GM11168 (cell line): ENCODE results near the gene CCDC63.

ENCODE experiments used
- in situ Hi-C: fragments of 300-500 bp; cut with MboI; formaldehyde crosslinking; loops from one replicate; pipeline ENCODE4 v1.12.0; 2022; ENCODE audit warnings: low sequenced_read_pairs; ENCODE audit not compliant: unreplicated experiment

Gene CCDC63

DNA sequence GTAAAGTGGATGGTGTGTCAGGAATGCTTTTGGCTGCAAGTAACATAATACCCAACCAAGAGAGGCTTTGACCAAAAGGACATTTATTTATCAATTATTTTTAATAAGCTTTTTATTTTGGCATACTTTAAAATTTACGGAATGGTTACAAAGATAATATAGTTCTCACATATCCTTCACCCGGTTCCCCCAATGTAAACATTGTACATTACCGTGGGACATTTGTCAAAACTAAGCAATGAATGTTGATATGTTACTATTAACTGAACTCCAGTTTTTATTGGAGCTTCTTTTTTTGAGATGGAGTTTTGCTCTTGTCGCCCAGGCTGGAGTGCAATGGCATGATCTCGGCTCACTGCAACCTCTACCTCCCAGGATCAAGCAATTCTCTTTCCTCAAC lies 23.0 kb downstream of the CCDC63 start:
- in situ Hi-C loops = no loop called here

- in situ Hi-C loops = no loop called here
These were observed 25.3 kb downstream of the CCDC63 start for GRCh38 chr12:110872100-110872499.

- in situ Hi-C loops = no loop called here
These were observed 27.6 kb downstream of the CCDC63 start for GRCh38 chr12:110874351-110874750.

GRCh38 chr12:110874781-110875180 lies 28.0 kb downstream of the CCDC63 start:
- in situ Hi-C loops = no loop called here

- in situ Hi-C loops = no loop called here
These were observed 33.9 kb downstream of the CCDC63 start for GRCh38 chr12:110880651-110881050.

- in situ Hi-C loops = no loop called here
These were observed 36.5 kb downstream of the CCDC63 start for GRCh38 chr12:110883251-110883650.

DNA sequence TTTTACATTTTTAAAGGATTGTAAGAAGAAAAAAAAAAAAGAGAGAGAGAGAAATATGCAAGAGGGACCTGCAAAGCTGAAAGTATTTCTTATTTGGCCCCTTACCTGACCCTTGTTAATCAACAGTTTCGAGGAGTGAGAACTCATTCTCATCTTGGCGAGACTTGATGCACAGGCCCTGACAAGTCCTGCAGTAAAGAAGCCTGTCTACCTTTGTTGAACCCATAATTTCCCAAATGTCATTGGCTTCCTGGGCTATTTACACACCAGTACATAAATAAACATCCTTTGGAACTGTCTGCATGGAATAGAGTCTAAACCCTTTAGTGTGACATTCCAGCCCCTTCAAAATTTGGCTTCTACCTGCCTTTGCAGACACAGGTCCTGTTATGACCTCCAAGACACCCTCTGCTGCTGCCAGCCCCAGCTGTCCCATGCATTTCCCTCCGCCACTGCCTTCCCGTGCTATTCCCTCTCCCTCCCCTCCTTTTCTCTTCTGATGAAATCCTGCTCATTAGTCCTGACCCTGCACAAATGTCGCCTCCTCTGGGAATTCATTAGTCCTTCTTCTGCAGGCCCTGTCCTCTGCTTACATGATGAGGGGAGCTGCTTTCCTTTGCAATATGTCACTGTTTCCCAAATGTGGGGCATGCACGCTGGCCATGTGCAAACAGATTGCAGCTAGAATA lies 38.5 kb downstream of the CCDC63 start:
- in situ Hi-C loops = no loop called here

DNA sequence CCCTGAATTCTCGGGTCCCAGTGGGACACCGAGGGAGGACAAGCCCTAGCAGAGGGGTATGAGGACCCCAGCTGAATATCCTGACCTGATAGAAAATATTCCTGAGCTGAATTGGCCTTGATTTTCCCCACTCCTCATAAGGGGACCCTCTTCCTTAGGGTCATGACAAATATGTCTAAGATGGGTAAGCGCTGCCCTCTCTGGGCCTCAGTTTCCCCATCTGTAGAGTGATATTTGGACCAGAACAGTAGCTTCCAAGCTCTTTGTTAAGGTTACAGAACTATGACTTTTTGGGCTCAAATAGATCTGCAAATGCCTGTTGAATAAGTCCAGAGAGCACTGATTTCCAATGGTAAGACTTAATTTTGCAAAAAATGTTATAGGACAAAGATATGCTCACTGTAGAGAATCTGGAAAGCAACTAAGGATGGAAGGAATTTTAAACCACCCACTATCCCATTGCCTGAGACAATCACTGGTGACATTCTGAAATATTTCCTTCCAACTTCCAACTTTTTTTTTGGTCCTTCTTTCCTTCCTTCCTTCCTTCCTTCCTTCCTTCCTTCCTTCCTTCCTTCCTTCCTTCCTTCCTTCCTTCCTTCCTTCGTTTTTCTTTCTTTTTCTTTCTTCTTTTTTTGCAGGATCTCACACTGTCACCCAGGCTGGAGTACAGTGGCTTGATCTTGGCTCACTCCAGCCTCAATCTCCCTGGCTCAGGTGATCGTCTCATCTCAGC lies 41.6 kb downstream of the CCDC63 start:
- in situ Hi-C loops = no loop called here

DNA sequence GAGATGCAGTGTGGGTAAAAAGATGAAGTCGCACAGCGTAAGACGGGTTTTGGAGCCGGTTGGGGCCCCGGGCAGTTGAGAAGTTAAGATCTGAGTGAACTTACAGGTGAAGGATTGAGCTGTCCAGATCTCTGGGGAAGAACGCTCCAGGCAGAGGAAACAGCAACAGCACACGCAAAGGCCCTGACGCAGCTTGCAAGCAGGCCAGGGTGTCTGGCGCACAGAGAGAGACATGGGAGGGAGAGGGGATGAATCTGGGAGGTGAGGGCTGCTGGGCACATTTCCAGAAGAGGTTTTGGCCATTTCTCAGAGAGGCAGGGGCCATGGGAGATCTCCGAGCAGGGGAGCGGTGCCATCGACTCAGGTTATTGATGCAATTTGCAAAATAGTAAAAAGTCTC lies 42.6 kb downstream of the CCDC63 start:
- in situ Hi-C loops = no loop called here

DNA sequence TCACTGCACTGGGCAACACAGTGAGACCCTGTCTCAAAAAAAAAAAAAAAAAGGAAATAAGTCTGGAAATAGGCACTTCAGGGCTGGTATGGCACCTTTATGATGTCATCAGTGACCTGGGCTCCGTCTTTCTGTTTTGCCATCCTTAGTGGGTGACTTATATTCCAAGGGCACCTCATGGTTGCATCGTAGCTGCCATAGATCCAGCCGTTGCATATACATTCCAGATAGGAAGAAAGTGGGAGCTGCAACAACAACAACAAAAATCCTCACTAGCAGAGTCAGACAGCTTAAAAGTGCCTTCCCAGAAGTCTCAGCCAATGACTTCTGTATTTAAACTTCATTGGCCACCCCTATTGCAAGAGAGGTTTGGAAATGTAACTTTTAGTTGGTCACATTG lies 47.2 kb downstream of the CCDC63 start:
- in situ Hi-C loops = no loop called here

- in situ Hi-C loops = no loop called here
These were observed 49.8 kb downstream of the CCDC63 start for GRCh38 chr12:110896559-110896958.

GRCh38 chr12:110901401-110901800 lies 54.6 kb downstream of the CCDC63 start:
- in situ Hi-C loops = no loop called here

DNA sequence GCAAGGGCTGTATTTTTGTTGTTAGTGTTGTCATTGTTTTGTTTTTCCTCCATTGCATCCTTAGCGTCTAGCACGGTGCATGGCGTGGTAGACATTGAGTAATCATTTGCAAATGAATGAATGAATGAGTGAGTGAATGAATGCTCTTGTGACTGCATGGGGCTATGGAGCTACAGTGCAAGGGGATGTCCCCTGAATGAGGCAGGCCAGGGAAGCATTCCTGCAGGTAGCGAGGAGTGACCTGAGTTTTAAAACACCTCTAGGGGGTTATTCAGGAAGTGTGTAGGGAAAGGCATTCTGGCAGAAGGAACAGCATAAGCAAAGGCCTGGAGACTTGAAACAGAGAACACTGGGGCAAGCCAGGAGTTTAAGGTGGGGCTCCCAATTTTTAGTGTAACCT lies 56.7 kb downstream of the CCDC63 start:
- in situ Hi-C loops = no loop called here

GRCh38 chr12:110906083-110906482 lies 59.3 kb downstream of the CCDC63 start:
- in situ Hi-C loops = no loop called here

DNA sequence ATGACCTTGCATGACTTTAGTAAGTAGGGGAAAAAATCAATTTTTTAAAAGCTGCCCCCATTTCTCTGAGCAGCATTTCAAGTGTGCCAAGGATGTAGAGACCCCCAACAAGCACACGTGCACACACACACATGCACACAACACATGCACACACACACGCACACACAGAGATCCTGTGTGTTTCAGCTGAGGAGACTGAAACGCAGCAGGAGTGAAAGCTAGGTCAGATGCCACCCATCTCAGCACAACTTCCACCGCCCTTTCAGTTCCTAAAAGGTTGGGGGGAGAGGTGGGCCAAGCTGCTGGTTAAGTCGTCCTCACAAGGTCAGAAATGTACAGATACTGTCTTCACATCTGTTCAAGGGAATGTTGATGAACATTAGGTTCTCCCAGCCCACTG lies 59.7 kb downstream of the CCDC63 start:
- in situ Hi-C loops = no loop called here

GRCh38 chr12:110906985-110907384 lies 60.2 kb downstream of the CCDC63 start:
- in situ Hi-C loops = no loop called here

- in situ Hi-C loops = no loop called here
These were observed 60.8 kb downstream of the CCDC63 start for GRCh38 chr12:110907583-110907982.

GRCh38 chr12:110908377-110909152 lies 61.8 kb downstream of the CCDC63 start:
- in situ Hi-C loops = no loop called here

GRCh38 chr12:110912263-110912662 lies 65.5 kb downstream of the CCDC63 start:
- in situ Hi-C loops = no loop called here

GRCh38 chr12:110913119-110914056 lies 66.6 kb downstream of the CCDC63 start:
- in situ Hi-C loops = no loop called here
